CD4-positive, alpha-beta T cell treated with Interleukin-15 for 1 hour (primary cell): ENCODE results near the gene HSPA12A.

ENCODE experiments used
- DNase-seq: peaks from one replicate; pipeline ENCODE4 v3.0.0-alpha.2; 2020

HSPA12A gene

DNA sequence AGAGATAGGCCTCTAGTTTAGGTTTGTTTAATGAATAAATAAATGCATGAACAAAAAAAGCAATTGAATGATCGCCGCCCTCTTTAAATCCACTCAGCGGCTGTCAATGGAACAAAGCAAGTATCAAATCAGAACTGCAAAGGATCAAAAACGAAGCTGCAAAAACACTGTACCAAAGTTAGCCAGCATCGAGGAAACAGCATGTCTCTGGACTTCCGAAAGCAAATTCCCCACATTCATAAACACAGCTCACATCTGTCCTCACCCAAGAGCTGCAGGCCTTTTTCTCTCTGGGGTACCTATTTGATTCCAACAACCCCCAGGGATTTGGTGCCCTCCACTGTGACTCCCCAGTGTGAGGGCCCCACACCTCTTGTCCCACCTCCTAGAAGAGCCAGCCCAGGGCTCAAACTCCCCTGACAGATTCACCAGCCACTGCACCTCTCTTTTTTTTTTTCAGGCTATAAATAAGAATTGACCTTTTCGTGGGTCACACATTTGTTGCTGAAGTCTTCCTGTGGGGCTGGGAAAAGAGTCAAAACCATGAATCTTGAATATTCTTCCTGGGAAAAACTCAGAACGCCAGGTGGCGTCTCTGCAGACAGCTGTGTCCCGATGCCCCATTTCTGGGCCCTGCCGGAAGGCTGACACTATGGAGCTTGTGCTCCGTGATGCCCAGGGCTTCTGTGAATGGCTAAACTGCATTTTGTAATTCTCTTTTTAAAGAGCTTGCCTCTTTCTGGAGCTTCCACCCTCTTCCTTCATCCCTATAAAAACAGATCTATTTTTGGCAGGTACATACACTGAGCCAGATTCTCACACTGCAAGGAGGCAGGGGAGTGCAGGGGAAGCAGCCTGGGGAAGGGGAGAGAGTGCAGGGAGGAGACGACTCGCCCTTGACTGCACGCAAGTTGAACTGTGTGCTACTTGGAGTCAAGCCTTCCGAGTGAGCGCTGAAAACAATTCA lies 51.7 kb downstream of the HSPA12A start:
- no peak for DNase-seq

- DNase-seq: no peak
Observed at GRCh38 chr10:116689744-116690143, 52.6 kb downstream of the HSPA12A start.

- no peak for DNase-seq
Observed at GRCh38 chr10:116688741-116689495, 53.4 kb downstream of the HSPA12A start.

DNA sequence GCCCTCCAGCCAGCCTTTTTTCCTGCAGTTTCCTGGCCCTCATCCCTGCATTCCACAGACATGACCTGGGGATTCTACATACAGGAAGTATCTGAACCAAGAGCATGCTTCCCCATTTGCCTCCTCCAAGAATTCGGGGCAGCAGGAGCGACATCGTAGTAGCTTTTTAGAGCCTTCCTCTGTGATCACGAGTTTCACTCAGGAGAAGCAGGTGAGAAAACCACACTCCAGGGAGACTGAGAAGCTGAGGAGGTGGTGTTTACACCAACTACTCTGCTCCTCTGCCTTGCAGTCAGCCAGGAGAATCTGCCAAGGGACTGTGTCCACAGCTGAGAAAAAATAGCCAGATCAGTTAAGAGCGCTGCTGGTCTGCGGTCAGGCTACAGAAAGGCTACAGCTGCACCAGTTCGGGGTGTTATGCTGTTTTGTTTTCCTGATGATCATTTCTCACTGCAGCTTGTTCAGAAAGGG lies 54.1 kb downstream of the HSPA12A start:
- no peak for DNase-seq

GRCh38 chr10:116687633-116688032 lies 54.7 kb downstream of the HSPA12A start:
- no peak for DNase-seq

- DNase-seq: no peak
Observed at GRCh38 chr10:116686632-116687031, 55.7 kb downstream of the HSPA12A start.

DNA sequence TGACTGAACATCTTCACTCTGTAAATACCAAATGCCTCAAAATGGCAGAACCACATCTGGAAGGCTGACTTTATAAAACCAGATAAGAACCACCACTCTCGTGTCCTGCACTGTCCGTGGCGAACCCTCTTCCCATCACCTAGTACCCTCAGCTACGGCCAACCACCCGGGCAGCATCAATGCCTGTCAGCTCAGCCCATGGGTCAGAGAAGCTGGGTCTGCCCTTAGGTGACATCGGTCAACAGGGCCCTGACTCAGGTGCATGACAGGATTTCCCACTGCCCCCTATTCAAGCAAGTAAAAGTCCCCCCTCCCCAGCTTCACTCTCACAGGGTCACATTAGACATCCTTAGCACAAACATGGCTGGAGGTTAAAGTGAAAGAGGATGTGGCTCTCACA lies 56.6 kb downstream of the HSPA12A start:
- DNase-seq: no peak

GRCh38 chr10:116684781-116685180 lies 57.6 kb downstream of the HSPA12A start:
- DNase-seq: no peak

- DNase-seq: no peak
Observed at GRCh38 chr10:116683821-116684220, 58.5 kb downstream of the HSPA12A start.

- no peak for DNase-seq
Observed at GRCh38 chr10:116683166-116683565, 59.2 kb downstream of the HSPA12A start.

- DNase-seq: no peak
Observed at GRCh38 chr10:116679351-116679750, 63.0 kb downstream of the HSPA12A start.

GRCh38 chr10:116676633-116677032 lies 65.7 kb downstream of the HSPA12A start:
- DNase-seq: no peak

DNA sequence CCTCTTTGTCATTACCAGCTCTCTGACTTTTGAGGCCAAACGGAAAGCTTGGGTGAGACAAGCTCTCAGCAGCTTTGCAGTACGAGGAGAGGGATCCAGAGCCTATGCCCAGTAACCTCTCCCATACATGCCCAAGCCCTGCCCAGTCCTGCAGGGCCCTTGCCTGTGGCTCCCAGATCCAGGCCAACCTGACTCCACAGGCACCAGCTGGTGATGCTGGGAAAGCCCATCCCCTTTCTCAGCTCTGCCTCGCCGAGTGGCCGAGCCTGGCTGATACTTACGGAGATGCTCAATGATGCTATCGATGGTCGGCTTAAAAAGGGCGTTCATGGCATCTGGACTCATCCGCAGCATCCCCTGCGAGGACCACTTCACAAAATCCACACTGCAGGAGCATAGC lies 66.2 kb downstream of the HSPA12A start:
- no peak for DNase-seq

DNA sequence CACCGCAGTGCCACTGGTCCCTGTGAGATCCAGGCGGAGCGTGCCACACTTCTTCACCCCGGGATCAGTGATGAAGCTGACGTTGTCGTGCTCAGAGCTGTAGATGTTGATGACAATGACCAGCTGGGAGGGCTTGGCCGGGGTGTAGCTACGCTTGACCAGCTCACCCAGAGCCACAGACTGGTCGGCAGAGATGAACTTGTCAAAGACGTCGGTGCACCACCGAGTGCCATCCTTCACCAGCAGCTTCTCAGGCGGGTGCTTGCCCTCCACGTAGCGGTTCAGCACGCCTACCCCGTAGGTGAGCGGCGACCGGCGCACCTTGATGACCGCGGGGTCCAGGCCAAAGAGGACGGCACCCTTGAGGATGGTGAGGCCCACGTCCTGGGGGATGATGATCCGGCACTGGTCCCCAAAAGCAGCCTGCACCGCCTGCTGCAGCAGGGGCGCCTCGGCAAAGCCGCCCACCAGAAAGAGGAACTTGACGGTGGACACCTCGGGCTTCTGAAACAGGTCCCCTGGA lies 67.4 kb downstream of the HSPA12A start:
- DNase-seq: no peak

- DNase-seq: no peak
Observed at GRCh38 chr10:116673866-116674265, 68.5 kb downstream of the HSPA12A start.

GRCh38 chr10:116672891-116673290 lies 69.5 kb downstream of the HSPA12A start:
- no peak for DNase-seq

- DNase-seq: no peak
Observed at GRCh38 chr10:116671274-116671926, 71.0 kb downstream of the HSPA12A start.

DNA sequence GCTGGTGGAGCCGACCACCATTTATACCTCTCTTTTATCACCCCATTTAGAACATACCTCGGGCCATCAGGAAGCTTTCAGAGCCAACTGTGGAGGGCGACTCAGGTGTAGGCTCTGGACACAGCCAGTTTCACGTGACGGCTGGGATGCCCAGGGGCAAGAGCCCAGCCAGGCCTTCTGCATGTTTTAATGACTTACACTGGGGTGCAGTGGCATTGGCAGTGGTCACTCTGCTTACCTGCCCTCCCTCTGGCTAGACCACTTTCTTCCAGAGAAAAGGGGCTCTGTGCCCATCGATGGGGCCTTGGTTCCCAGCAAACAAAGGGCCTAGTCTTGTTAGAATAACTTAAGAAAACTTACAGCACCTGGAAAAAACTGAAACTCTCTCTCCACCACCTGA lies 71.7 kb downstream of the HSPA12A start:
- DNase-seq: no peak

GRCh38 chr10:116669832-116670644 lies 72.3 kb downstream of the HSPA12A start:
- no peak for DNase-seq

- DNase-seq: no peak
Observed at GRCh38 chr10:116669080-116669479, 73.3 kb downstream of the HSPA12A start.

DNA sequence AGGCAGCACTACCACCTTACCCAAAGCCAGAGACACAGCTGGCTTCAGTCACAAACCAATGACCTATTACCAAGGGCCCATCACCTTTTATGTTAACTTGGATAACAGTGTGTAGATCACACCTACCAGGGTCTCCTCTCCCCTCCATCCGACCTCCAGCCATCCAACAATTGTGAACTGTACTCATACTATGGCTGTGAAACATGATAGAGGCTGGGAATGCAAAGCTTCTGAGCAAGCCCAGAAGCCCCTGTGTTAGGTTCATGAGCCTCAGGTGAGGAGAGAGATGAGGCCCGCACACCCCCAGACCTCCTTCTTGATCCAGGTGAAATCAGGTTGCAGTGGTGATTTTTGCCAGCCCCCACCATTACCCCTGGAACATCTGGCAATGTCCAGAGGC lies 73.9 kb downstream of the HSPA12A start:
- no peak for DNase-seq

DNA sequence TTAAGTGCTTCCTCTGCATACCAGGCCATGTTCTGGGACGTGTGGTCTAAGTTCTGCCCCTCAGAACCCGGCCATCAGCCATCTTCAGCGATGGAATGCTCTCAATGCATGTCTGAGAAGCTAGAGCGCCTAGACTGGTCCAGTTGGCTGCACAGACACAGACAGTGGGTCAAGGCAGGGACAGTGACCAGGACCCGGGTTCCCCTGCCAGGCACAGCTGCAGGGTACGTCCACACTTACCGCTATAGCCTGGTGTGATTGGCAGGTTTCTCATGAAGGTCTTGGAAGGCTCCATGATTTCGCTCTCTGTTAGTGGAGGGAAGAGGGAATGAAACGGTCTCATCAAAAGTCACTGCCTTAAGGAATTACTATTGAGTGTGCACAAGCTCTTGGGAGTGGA lies 74.3 kb downstream of the HSPA12A start:
- DNase-seq: no peak
